ENCODE measurements around the gene CDKAL1.
"Not testable (repeated sequence)": the region's sequence is repeated elsewhere in the genome, so short reads cannot be mapped to it uniquely, and the experiment has no call there.

CDKAL1 gene

DNA sequence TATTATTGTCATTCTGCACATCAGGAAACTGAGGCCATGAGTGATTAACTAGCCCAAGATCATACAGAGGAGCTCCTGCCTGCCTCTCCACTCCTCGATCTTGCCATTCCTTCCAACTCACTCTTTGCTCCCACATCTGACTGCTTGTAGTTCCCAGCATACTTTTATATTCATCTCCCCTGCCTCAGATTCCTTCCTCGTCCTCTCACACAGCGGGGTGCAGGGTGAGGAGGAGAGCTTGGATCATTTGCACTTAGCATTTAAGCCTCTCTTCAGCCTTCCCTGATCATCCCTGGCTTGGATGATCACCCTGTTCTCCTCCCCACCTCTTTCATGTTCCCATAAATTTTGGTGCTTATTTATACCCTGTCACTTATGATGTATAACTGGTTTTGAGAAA is 544.2 kb downstream of the CDKAL1 start:
- no peak for DNase-seq (ENCODE audit: low spot score)

DNA sequence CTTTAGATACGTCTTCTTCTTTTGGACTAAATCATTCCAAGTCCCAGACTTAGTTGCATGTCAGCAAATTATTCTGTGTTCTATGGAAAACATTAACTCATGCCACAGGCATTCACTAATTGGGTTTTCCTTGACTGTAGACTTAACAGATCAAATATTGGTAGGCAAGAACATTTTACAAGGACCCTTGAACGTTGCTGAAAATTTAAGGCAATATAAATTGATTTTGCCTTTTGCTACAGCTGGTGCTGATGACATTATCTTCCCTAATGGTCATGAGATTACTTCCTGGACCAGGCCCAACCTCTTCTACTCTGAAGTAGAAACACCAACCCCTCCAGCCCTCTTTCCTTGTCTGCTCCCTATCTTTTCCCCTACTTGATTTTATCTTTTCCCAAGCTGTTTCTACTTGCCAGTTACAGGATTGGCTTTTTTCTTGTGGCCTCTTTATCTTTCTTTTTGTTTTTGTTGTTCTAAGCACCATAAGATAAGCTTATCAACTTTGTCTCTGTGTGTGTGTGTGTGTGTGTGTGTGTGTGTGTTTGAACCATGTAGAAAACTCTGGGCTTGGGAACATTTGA is 545.3 kb downstream of the CDKAL1 start:
- no peak for DNase-seq (ENCODE audit: low spot score)

DNA sequence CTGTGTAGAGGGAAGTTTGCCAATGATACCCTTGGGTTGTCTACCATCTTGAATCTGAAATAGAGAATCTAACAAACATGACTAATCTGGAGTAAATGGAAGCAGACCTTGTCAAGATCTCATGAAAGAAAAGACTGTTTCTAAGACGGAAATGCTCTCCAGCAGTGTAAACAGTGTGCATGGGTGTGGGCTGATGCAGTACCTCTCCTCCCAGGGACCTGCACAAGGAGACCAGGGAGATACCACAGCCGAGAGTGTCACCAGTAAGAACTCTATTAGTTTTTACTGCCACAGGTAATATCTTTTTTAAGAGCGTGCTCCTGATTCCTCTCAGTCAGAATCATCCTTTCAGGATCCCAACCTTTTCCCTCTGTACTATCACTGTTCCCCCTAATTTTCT is 546.0 kb downstream of the CDKAL1 start:
- no peak for DNase-seq (ENCODE audit: low spot score)

DNA sequence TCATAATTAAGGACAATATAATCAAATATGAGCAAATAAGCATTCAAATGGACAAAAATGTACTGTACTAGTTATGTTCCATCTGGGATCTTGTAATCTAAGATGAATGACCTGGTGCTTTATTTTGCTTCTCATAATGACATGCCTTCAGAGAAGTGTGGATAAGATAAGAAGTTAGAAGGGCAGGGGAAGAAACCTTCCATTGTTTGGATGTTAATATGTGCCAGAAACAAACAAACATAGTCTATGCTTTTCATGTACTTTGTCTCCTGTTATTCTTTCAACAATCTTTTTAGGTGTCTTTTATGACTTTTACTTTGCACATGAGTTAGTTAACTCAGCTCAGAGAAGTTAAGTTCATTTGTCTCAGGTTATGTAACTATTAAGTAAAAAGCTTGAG is 547.8 kb downstream of the CDKAL1 start:
- no peak for DNase-seq (ENCODE audit: low spot score)

DNA sequence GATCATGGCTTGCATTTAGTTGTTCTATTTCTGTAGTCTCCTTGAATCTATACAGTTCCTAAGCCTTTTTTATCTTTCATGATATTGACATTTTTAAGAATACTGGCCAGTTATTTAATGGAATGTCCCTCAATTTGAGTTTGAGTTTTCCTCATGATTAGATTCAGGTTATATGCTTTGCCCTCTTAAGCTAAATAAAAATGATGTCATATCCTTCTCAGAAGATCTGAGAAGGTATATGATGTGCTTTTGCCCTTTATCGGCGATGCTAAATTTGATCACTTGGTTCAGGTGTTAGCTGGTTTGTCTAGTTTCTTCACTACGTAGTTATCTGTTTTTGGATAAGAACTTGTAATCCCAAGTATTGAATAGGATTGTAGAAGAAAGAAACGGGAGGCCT is 549.5 kb downstream of the CDKAL1 start:
- no peak for DNase-seq (ENCODE audit: low spot score)

DNA sequence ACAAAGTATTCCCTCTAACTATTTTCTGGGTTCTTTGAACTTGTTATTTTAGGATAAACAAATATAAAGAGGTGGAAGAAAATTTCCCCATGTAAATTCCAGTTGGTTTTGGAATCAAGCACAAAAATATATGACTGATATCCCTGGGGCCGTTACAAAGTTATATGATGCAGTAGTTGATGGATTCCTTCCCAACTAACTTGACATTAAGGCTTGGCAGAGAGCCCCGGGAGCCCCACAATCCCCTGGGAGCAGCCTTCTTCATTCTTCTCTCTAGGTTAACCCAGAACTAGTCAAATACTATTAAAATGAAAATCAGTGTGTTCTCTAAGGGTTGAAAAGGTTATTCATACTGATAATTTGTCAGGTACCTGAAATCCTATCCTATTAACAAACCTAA is 550.4 kb downstream of the CDKAL1 start:
- no peak for DNase-seq (ENCODE audit: low spot score)

DNA sequence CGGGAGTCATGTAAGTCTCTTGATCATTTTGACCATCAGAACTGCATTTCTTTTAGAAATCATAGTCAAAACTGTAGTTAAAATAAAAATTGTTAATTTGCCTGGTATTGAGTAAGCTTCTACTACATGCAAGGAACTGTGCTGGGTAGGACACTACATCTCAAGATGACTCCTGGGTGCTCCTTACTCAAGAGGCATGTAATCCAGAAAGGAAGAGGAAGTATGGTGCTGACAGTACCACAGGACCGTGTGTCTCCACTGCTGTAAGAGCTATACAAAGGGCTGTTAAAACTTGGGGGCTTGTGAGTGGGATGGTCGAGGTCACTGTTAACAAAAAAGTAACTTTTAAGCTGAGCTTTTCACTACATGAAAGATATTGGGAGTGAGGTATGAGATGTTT is 551.0 kb downstream of the CDKAL1 start:
- no peak for DNase-seq (ENCODE audit: low spot score)

DNA sequence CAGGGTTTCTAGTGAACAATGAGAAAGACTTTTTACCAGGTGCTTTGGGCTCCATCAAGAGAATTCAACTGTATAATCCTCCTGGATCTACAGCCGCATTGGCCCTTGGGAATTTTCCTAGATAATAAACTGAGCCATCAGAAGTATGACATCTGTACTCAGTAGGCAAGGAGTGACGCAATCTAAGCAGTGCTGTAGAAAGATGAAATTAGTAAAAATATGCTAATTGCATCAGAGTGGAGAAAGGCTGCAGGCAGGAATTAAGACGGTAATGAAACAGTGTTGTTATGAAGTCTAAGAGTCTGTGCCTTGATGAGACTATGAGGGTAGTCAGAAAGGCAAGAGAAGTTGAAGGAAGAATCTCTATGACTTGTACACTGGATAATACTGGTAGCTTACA is 551.4 kb downstream of the CDKAL1 start:
- no peak for DNase-seq (ENCODE audit: low spot score)

DNA sequence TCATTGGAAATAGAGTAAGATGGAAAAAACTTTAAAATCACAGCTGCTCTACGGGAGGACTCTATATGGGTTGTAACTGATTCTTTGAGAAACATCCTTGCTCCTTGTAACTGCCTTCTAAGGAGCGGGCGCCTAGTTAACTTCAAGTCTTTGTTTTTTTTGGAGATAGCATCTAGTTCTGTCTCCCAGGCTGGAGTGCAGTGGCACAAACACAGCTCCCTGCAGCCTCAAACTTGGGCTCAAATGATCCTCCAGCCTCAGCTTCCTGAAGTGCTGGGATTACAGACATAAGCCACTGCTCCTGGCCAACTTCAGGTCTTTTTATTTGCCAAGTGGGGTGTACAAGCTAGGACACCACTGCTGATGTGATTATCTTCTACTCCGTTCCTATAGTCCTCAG is 552.9 kb downstream of the CDKAL1 start:
- DNase-seq (ENCODE audit: low spot score), result no peak

DNA sequence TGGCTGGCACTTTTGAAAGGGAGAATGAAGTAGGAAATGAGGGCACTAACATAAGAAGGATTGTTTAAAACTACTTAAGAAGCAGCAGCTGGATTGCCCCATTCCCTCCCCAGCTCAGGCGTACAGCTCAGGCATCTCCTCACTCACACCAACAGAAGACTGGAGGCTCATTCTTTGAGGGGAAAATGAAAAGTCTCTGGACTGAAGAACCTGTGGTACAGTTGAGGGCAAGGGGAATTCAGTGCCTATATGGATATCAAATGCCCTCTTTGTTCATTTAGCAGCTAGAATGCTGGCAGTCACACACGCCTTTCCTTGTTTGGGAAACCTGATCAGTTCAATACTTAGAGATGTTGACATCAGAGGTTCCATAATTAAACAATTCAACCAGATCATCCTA is 557.2 kb downstream of the CDKAL1 start:
- no peak for DNase-seq (ENCODE audit: low spot score)

DNA sequence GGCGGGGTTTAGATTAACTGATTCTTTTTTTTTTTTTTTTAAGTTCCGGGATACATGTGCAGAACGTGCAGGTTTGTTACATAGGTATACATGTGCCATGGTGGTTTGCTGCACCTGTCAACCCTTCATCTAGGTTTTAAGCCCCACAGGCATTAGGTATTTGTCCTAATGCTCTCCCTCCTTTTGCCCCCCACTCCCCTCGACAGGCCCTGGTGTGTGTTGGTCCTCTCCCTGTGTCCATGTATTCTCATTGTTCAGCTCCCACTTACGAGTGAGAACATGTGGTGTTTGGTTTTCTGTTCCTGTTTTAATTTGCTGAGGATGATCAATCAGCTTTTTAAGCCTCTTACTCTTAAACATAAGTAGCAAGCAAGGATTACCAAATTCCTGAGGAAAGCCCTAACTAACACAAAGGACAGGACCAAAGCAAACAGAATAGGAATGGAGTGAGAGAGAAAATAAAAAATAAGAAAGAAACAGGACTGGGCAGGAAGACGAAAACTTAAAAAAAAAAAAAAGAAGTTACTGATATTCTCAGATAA is 558.0 kb downstream of the CDKAL1 start:
- DNase-seq (ENCODE audit: low spot score), result not testable (repeated sequence)

DNA sequence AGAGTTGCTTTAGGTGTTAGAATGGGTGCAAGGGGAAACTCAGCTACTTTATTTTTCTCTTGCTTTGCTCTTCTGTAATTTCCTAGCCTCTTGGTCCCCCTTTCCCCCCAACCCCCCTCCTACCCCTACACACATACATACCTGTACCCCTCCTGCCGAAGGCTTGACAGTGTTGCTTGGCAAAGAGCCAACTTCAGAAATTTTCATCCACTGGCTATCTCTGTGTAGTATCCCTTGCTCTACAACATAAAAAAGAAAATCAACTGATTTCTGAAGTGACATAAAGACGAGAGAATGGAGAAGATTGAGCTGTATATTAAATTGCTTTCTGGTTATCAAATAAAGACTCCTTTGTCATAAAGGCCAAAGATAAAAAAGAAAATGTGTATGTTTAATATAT is 561.2 kb downstream of the CDKAL1 start:
- no peak for DNase-seq (ENCODE audit: low spot score)

DNA sequence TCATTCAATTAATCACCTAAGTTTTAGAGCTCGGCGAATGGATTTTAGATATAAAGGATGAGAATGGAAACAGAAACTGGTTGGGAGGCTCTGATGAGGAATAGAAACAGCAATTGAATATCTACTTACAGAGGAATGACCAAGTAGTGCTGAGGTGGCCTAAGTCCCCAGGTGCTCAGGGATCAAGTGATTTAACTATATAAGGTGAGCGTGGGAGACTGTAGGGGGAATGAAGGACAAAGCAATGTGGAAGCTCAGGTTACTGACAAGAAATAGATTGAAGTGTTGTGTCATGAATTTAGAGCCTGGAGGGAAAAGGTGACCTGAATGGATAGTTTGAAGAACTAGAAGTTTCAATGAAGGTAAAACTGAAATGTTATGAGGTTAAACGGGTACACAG is 563.9 kb downstream of the CDKAL1 start:
- DNase-seq (ENCODE audit: low spot score), result no peak

DNA sequence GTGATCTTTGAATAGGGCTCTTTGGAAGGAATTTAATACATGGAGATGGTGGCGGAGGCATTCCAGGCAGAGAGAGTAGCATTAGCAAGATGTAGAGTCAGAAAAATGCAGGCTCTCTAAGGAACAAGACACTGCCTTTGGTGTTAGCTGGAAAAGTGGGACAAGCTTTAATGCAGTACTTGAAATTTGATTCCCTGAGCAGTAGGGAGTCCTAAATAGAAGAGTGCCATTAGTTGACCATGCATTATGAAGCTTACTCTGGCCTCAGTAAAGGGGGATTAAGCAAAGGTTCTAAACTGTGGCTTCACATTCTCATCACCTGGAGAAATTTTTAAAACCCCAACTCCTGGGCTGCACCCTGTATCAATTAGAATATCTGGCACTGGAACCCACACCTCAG is 564.5 kb downstream of the CDKAL1 start:
- DNase-seq (ENCODE audit: low spot score), result no peak

DNA sequence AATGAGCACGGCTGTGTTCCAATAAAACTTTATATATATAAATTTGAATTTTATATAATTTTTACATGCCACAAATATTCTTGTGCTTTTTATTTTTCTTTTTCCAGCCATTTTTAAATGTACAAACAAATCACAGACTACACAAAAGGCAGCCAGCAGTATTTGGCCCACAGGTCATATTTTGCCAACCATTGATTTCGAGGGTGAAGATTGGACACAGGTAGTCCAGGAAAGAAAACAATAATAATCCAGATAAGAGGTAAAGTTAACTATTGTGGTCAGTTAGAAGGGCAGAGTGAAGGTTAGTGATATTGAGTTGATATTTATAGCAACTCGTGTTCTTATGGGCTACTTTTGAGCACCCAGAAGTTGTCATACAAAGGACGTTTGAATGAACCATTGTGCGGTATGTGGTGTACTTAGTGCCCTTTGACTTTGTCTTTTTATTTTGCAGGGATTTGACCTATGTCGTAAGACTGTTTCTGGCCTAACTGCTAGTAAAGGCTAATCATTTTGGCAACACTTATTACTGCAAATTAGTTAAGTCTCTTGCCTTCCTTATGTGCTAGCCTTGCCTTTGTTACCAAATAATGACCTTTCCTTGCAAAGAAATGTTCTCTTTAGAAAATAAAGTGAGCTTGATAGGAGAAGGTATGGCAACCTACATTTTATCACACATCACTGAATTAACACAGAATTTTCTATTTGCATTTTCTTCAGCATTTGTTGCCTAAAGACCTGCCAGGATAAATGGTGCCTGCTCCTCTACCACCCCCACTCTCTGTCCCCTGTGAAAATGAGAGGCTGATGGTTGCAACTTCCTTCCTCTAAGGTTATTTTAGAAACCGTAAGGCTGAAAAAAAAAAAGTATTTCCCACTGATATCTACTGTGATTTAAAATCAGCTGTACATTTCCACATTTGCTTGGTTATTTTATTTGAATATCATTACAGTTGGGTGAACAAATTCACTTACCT is 565.4 kb downstream of the CDKAL1 start:
- peak; percentile 26 for DNase-seq (ENCODE audit: low spot score)

DNA sequence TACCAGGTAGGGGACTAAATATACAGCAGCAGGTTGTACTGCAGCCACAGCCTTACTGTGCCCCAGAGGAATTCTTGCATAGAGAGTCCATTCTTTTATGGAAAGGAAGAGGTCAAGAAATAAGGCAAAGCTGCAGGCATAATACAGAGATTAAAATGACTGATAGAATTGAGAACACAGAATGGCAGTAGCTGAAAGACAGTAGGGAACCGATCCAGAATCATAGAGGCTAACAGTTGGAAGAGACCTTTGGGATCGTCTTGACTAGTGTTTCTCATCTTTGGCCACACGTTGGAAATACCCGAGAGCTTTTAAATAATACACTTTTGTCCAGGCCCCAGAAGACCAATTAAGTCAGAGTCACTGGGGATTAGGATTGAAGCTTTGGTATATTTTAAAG is 566.7 kb downstream of the CDKAL1 start:
- no peak for DNase-seq (ENCODE audit: low spot score)

DNA sequence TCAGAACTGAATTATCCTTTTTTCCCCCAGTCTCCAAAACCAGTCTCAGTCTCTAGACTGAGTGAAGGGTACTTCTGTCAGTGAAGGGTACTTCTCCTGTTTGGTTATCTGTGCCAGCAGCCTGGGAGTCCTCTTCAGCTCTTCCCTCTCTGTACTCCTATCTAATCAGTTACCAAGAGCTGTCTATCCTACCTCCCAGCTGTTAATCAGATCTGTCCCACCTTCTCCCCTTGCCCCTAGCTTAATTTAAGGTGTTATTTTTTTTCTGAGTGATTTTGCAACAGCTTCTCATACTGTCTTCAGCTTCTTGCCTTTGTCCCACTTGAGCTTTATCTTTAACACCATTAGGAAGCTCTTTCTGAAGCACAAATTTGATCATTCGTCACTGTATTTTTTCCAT is 567.4 kb downstream of the CDKAL1 start:
- DNase-seq (ENCODE audit: low spot score), result no peak

DNA sequence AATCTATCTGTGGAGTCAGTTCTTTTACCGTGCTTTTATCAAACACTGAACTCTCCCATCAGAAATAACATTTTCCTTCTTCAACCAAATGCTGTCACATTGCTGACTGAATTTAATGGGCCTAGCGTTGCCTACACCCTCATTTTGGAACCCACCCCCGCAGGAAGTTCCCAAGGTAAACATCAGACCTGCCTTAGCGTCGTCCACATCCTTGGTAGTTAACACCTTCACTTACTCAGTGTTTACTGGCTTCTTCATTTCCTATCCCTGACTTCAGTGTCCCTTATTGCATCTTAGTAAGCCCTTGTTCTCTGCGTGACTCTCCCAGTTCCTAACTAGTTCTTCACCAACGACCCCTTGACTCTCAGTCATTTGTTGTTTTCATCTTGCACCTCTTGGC is 567.9 kb downstream of the CDKAL1 start:
- no peak for DNase-seq (ENCODE audit: low spot score)

DNA sequence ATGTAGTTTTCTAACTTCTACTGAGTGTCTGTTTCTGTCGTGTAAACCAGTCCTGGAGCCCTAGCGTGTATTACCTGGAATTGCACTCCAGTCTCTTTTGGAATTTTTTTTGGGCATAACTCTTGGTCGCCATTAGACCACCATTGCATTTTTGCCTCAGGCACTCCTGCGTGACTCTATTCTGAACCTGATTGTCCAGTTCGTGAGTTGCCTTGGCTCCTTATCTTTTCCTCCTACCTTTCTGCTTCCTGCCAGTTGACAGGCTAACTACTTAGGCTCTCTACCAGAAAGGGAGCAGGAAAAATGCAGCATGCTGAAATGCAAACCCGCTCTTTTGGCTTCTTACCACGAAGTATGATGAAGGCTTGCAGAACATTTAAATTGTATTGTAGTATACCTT is 568.4 kb downstream of the CDKAL1 start:
- DNase-seq (ENCODE audit: low spot score), result no peak

DNA sequence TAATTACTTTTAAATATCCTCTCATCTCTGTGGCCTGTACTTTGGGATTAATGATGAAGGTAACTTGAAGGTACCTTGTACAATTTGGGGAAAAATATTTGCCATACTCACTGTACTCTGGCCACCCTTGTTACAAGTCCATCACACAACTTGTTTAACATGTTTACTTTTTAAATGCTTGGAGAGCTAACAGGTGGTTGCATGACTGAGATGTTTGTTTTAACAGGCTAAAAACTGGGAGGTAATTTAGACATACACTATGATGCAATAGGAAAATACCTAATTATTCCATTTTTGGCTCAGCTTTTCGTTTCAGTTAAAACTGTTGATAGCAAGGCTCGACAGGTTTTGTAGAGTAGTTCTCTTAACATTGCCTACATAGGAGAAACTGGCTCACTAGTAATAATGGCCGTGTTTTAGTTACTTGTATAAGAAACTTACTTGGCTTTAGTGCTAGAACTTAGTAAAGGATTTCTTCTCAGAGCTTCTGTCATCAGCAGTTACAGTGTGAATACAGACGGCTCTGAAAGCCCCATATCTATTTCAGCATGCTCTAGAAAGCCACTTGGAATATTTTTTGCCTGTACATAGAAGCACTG is 569.5 kb downstream of the CDKAL1 start:
- DNase-seq (ENCODE audit: low spot score), result no peak

DNA sequence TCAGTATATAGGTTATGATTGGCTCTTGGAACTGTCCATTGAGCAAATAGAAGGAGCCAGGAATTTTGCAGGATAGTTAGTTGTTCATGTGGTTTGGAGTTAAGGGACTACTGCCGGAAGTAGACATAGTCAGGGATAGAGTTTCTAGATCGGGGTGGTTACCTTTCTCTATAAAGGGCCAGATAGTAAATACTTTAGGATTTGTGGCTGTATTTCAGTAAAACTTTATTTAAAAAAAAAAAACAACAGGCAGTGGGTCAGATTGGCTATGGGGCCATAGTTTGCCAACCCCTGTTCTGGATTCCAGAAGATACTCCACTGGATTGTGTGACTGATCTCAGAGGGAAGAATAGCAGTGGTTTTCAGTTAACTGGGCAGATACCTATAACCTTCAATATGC is 570.0 kb downstream of the CDKAL1 start:
- DNase-seq (ENCODE audit: low spot score), result no peak

DNA sequence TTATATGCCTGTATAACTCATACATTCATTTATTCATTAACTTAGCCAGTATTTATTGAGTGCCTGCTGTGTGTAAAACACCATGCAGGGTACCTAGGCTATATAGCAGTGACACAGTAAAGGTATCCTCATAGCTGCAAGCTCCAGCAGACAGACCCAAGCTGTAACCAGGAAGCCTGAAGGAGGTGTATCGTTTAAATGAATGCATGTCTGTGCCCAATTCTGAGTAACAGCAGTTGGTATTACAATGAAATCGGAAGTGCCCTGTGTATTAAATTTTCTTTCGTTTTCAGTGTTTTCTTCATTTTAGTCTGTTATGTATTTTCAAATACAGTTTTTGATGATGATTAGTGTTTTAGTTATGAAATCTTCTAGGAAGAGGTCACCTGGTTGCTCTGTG is 573.5 kb downstream of the CDKAL1 start:
- DNase-seq (ENCODE audit: low spot score), result no peak
